Ramos (cell line): ENCODE results near the gene CD80.

Source experiments
- in situ Hi-C: fragments of 300-500 bp; cut with MboI; formaldehyde crosslinking; loops from one replicate; pipeline ENCODE4 v1.14.3; 2022; ENCODE audit warnings: low sequenced_read_pairs; ENCODE audit not compliant: unreplicated experiment

Gene CD80

DNA sequence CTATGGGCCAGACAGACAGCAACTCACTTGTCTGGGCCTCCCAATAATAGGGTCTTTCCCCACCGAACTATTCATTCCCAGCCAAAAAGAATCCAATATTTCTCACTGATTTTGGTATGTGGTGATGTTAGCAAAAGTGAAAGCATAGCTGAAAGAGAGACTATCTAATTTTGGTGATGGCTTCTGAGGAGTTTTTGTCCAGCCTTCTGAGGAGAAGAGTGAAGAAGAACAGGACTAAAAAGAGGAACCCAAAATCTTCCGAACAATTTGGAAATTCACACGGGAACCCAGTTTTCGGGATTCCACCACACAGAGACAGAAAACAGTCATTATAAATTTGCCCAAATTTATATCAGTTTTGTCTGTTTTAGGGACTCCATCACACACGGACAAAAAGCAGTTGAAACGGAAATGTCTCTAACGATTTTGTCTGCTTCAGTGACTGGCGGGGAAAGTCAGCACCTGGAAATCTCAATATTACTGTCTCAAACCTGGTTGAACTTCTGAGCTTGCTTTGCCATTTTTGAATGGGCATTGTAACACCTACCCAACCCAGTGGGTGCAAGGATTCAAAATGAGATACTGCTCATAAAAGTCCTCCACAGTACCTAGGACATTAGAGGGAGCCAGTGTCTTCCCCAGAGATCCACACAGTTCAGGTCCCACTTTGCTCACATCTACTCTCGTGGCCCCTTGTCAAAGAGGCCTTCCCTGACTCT is 9.1 kb downstream of the CD80 start:
- in situ Hi-C loops = no loop called here

- in situ Hi-C loops = no loop called here
Measured at GRCh38 chr3:119548341-119548740, 11.1 kb downstream of the CD80 start.

DNA sequence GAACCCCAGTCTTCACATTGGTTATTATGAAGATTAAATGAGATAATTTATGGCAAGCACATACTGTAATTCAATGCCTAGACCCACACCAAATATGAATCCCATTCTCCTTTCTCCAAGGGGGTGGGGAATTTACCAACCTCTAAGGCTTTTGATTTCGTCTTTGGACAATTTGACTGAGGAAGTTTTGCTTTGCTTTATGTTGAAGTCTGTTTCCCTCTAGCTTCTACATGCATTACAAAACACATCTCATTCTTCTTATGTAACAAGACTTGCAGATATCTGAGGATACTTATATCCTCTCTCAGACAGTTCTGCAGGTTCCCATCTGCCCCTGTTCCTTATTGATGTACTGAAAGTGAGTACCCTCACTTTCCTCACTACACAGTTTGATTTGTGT is 12.2 kb downstream of the CD80 start:
- in situ Hi-C loops = no loop called here

DNA sequence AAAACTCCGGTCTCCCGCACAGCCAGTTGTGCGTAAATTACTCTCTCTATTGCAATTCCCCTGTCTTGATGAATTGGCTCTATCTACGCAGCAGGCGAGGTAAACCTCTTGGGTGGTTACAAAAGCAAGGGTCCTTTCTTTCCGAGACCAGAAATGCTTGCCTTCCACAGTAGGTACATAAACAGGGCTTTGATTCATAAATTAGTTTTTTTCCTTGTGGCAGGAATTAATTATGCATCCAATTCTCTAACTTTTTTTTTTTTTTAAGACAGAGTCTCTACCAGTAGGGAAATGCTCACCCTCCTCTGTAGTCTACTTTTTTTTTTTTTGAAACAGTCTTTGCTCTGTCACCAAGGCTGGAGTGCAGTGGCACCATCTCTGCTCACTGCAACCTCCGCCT is 16.3 kb downstream of the CD80 start:
- in situ Hi-C loops = no loop called here

DNA sequence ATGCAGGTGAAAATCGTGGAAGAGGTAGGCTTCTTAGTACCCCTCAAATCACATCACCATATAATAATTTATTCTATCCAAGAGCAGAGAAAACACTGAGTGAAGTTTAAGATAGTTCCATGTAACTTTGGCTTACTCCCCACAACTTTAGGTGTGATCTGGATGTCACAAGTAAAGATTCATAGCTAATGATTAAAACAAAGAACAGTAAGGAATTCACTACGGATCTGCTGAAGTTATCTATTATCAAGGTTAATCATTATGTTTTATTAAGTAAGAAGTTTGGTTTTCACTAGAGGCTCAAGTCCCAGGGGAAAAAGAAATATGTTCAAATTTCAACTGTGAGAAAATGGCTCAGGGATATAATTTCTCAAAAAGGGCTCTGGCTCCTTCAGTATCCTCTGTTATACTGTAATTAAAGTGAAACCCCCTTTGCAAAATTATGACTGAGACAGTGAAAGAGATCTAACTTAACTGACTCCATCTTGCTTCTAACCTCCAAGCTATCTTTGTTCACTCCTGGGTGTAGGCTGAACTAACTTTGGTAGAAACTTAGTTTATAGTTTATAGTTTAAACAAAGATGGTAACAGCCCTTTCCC is 17.1 kb downstream of the CD80 start:
- in situ Hi-C loops = no loop called here

- in situ Hi-C loops = no loop called here
Measured at GRCh38 chr3:119541547-119541946, 17.9 kb downstream of the CD80 start.

DNA sequence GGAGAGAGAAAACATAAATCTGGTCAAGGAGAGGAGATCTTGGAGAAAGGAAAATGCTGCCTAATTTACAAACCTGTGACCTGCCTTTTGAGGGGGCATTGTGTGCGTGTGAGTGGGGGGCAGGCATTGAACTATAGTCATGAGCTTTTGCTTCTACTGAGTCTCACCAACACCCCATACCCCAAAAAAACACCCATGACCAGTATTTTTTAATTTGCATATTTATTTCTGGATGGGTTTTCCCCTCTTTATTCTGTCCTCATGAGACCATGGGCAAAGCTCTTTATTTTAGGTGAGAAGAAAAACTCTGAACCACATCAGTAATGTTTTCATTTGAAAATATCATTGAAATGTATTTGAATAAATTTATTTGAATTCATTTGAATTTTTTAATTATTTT is 20.6 kb downstream of the CD80 start:
- in situ Hi-C loops = no loop called here

- in situ Hi-C loops = no loop called here
Measured at GRCh38 chr3:119536757-119537156, 22.7 kb downstream of the CD80 start.

GRCh38 chr3:119534296-119534695 is 25.1 kb downstream of the CD80 start:
- in situ Hi-C loops = no loop called here

DNA sequence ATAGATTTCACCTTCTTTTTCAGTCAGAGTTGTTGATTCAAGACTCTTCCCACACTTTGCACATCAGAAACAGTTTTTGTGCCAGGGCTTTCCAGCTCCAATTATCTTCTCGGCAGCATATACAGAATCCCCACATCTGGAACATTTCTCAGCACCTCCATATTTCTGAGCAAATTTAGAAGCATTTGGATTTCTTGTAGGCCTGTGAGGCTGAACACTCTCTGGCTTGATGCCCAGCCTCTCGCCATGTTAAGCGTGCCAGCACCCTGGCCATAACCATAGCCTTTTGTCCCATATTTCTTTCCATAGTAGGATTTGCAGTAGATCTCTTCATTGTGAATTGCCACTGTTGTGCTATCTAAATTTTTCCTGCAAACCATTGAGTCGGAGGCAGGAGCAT is 28.3 kb downstream of the CD80 start:
- in situ Hi-C loops = no loop called here

GRCh38 chr3:119530456-119530855 is 29.0 kb downstream of the CD80 start:
- in situ Hi-C loops = no loop called here

DNA sequence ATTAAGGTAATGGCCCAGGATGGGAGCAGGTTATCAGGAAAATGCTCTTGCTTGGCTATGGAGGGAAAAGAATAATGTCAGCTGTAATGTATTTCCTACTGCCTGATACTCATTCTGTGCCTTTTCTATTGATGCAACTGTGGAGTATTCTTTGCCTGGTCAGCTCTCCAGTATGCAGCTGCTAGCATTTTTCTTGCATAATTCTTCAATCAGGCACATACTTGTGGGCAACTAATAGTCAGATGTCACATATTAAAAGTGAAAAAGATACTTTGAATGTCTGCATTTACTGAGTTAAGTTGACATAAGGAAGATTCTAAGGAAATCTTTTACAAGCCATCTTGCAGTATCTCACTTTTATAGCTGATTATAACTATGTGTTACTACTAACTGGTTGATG is 29.5 kb downstream of the CD80 start:
- in situ Hi-C loops = no loop called here

- in situ Hi-C loops = no loop called here
Measured at GRCh38 chr3:119527714-119528113, 31.7 kb downstream of the CD80 start.

DNA sequence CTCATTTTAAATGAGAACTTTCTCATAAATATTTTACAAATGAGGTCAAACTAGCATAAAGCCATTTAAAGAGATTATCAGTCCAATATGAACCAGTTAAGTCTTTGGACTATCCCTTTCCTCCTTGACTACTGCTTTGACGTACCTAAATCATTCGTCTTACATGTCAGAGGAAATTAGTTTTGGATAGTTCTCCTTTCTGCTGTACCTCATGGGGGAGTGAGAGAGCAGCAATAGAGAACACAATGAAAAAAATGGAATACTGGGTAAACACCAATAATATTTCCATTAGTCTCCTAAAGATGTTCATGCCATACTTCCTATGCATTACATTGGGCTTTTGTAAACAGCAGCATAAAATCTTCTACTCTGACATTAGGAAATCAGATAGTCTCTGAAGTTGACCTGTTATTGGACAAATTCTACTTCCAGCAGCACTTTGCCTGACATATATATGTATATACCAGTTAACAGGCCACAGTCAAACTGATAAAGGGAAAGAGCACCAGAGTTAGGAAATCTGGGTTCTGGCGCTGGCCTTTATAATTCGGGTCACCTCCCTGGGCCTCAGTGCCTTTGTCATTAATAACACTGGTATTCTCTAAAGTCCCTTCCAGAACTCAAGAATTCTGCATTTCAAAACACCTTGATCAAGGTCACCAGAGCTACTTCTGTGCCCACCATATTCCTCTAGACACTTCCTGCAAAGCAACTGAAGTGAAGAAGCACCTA is 34.3 kb downstream of the CD80 start:
- in situ Hi-C loops = no loop called here

DNA sequence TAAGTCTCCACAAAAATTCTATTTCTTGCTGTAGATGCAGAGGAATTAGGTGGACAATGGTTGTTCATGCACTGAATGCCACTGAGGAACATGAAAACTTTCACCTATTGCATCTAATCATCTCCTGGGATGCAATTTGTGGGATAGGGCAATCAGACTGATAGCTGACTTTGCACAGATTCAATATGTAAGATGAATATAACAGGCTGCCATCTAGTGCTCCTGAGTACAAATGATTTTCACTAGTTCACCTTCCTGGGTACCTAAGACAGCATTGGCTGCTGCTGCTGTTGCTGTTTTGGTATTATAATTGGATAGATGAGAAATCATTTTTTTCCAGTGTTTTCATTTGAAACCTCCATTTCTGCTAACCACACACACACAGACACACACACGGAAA is 41.4 kb downstream of the CD80 start:
- in situ Hi-C loops = no loop called here

DNA sequence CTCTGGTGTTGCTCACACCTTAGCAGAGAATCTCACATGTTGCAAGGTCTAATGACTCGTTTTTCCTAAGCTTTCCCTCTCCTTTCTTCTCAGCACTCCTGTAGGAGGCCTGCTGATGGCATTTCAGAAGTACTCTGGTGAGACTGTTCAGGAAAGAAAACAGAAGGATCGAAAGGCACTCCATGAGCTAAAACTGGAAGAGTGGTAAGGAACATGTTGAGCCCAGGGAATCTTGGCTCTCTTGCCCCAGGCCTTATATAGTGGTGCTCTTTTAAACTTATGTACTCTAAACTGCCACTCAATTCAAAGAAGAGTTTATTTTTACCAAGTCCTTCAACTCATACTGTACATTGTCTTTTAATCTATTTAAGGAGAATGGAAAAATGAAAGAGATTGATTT is 42.3 kb downstream of the CD80 start:
- in situ Hi-C loops = no loop called here

DNA sequence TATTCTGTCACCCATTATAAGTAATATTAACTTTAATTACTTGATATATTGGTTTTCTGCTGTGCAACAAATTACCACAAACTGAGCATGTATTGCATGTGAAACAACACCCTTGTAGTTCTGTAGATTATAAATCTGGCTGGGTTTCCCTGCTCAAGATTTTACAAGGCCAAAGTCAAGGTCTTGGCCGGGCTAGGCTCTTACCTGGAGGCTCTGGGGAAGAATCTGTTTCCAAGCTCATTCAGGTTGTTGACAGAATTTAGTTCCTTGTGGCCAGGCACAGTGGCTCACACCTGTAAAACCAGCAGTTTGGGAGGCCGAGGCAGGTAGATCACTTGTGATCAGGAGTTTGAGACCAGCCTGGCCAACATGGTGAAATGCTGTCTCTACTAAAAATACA is 44.8 kb downstream of the CD80 start:
- in situ Hi-C loops = no loop called here

DNA sequence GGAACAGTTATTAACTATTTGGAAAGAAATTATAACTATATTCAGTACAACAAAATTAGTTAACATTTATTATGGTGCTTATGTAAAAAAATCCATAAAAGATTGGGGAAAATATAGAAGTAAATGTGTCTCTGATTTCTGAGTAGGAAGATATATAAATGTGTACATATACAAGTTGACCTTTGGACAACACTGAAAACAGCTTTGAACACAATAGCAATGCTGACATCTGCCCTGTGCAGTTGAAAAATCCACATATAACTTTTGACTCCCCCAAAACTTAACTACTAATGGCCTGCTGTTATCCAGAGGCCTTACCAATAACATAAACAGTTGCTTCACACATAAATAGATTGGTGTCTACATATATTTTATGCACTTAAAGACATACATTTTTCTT is 48.7 kb downstream of the CD80 start:
- in situ Hi-C loops = no loop called here

DNA sequence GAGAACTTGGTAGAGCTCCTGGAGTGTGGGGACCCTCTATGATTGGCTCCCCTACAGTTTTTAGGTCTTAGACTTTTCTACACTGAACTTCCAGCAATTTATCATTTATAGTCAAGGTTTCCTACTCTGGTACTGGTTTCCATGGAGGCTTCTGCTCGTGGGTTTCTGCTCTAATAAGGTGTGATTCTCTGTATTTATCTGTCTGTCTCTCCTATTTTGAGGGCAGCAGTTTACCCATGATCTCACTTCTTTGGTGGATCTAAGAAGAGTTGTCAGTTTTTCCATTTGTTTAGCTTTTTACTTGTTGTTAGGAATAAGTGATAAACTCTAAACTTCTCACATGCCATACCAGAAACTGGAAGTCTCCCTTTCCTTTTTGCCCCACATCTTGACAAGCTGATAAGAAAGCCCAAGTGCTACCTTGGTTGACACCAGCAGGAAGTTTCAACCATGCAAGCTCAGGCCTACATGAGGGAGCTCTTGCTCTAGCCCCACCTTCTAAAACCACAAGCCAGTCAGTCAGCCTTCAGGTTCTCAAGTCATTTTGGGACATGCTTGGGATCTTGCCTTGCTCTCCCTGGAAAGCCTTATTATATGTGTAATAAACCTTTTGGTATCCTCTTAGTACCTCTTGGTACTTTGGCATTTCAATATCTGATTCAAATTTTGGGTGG is 51.1 kb downstream of the CD80 start:
- in situ Hi-C loops = no loop called here

- in situ Hi-C loops = no loop called here
Measured at GRCh38 chr3:119507404-119507803, 52.0 kb downstream of the CD80 start.

DNA sequence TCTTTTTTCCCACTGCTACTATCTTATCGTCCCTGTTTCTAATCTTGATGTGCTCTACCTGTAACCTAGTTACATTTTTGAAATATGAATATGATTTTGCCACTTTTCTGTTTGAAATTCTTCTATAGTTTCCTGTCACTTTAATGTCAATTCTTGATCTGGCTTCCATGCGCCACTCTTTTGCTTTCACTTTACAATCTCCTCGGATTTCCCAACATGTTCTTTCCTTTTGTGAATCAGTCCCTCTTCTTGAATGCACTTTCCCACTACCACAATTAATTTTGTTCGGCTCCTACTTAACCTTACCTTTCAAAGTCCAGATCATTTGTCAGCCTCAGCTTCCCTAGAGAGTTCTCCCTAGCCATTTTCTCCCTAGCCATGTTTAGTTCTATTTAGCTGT is 52.8 kb downstream of the CD80 start:
- in situ Hi-C loops = no loop called here
